ENCODE measurements around the gene UBE2J2. TPM values are rescaled to one million over a fixed set of nuclear protein-coding genes. Genes with fewer than 3 reads are reported as not detected.

Gene UBE2J2
- total RNA-seq, 1 donor from 2014 or later: 71.9 TPM

DNA sequence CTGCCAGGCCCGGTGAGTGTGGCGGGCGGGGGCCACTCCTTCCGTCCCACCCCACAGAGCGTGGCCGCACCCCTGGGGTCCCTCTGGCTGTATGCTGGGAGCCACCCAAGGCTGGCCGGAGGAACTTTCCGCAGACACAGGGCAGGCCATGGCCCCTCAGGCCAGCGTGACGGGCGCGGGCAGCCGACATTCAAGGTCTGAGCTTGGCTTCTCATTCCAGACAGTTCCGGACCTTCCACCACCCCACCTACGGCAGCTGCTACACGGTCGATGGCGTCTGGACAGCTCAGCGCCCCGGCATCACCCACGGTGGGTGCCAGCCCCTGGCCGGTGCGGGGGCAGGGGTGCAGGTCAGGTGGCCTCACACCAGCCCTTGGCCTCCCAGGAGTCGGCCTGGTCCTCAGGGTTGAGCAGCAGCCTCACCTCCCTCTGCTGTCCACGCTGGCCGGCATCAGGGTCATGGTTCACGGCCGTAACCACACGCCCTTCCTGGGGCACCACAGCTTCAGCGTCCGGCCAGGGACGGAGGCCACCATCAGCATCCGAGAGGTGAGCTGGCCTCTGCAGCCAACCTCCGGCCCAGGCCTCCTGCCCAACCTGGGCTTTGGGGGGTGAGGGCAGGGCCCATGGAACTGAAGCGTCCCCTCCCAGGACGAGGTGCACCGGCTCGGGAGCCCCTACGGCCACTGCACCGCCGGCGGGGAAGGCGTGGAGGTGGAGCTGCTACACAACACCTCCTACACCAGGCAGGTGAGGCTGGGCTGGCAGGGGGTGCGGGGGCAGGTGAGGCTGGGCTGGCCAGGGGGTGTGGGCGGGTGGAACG is 13.8 kb upstream of the UBE2J2 start:
- peaks cover 8% of the 10 kb centered on the region for H3K27me3 Mint-ChIP-seq (ENCODE audit: unreplicated experiment)
- H3K4me1 Mint-ChIP-seq (ENCODE audit: unreplicated experiment): no peaks in the 10 kb centered on the region
- H3K4me3 Mint-ChIP-seq (ENCODE audit: unreplicated experiment): no peak overlapping the region
- no peak overlapping the region for H3K27ac Mint-ChIP-seq (ENCODE audit: unreplicated experiment)
- H3K9me3 Mint-ChIP-seq (ENCODE audit: unreplicated experiment): no peaks in the 10 kb centered on the region
- no peak for DNase-seq (ENCODE audit: low spot score)
- no peaks in the 10 kb centered on the region for H3K36me3 Mint-ChIP-seq (ENCODE audit: low read depth, unreplicated experiment)
- TF ChIP-seq, protein P1, sequence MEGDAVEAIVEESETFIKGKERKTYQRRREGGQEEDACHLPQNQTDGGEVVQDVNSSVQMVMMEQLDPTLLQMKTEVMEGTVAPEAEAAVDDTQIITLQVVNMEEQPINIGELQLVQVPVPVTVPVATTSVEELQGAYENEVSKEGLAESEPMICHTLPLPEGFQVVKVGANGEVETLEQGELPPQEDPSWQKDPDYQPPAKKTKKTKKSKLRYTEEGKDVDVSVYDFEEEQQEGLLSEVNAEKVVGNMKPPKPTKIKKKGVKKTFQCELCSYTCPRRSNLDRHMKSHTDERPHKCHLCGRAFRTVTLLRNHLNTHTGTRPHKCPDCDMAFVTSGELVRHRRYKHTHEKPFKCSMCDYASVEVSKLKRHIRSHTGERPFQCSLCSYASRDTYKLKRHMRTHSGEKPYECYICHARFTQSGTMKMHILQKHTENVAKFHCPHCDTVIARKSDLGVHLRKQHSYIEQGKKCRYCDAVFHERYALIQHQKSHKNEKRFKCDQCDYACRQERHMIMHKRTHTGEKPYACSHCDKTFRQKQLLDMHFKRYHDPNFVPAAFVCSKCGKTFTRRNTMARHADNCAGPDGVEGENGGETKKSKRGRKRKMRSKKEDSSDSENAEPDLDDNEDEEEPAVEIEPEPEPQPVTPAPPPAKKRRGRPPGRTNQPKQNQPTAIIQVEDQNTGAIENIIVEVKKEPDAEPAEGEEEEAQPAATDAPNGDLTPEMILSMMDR (IDR thresholded peaks at IDR 0.05; ENCODE audit: unreplicated experiment): no peak

DNA sequence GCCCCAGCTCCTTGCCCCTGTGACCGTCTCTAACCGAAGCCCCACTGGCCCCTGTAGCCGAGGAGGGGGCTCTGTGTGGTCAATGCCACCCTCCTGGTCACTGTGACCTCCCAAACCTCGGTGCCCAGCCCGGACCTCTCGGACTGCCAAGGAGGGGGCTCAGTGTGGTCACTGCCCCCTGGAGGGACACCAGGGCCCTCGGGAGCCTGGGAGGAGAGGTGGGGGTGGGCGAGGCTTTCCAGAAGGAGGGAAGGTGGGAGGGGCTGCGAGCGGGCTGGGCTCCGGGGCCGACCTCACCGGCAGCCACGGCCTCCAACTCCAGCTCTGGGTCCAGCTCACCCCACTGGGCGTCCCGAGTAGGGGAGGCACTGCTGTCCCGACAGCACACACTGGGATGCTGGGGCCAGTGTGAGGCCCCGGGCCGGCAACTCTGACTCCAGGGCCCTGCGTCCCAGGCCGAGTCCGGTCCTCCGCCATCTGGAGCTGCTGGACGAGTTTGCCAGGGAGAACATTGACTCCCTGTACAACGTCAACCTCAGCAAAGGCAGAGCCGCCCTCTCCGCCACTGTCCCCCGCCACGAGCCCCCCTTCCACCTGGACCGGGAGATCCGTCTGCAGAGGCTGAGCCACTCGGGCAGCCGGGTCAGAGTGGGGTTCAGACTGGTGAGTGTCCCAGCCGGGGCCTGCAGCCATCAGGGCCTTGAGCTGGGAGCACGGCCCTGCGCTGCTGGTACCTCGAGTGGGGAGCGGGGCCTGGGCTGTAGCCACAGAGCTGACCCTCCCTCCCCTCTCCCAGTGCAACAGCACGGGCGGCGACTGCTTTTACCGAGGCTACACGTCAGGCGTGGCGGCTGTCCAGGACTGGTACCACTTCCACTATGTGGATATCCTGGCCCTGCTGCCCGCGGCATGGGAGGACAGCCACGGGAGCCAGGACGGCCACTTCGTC is 12.9 kb upstream of the UBE2J2 start:
- Mint-ChIP-seq H3K27ac (ENCODE audit: unreplicated experiment) (no peak overlapping the region), H3K9me3 (ENCODE audit: unreplicated experiment) (no peaks in the 10 kb centered on the region), H3K36me3 (ENCODE audit: low read depth, unreplicated experiment) (no peaks in the 10 kb centered on the region), H3K4me1 (ENCODE audit: unreplicated experiment) (no peaks in the 10 kb centered on the region), H3K4me3 (ENCODE audit: unreplicated experiment) (no peak overlapping the region), H3K27me3 (ENCODE audit: unreplicated experiment) (peaks cover 10% of the 10 kb centered on the region)
- no peak for DNase-seq (ENCODE audit: low spot score)
- TF ChIP-seq, protein P1 (IDR thresholded peaks at IDR 0.05; ENCODE audit: unreplicated experiment): no peak

DNA sequence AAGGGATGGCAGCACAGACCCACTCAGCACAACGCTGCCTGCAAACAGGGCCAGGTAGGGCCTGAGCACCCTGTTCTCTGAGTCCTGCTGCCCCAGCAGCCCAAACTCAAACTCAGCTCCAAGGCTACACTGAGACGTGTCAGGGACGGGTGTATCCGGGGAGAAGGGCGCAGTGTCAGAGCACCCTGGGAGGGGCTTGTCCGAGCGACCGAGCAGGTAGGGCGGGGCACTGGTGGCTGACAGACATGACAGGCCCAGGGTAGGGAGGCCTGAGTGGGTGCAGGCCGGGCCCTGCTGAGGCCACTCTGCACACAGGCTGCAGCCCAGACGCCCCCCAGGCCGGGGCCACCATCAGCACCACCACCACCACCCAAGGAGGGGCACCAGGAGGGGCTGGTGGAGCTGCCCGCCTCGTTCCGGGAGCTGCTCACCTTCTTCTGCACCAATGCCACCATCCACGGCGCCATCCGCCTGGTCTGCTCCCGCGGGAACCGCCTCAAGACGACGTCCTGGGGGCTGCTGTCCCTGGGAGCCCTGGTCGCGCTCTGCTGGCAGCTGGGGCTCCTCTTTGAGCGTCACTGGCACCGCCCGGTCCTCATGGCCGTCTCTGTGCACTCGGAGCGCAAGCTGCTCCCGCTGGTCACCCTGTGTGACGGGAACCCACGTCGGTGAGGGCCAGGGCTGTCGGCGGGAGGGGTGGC is 12.1 kb upstream of the UBE2J2 start:
- no peak overlapping the region for H3K27ac Mint-ChIP-seq (ENCODE audit: unreplicated experiment)
- peaks cover 10% of the 10 kb centered on the region for H3K27me3 Mint-ChIP-seq (ENCODE audit: unreplicated experiment)
- no peaks in the 10 kb centered on the region for H3K4me1 Mint-ChIP-seq (ENCODE audit: unreplicated experiment)
- DNase-seq (ENCODE audit: low spot score): no peak
- TF ChIP-seq, protein P1 (IDR thresholded peaks at IDR 0.05; ENCODE audit: unreplicated experiment): no peak
- no peaks in the 10 kb centered on the region for H3K9me3 Mint-ChIP-seq (ENCODE audit: unreplicated experiment)
- no peak overlapping the region for H3K4me3 Mint-ChIP-seq (ENCODE audit: unreplicated experiment)
- H3K36me3 Mint-ChIP-seq (ENCODE audit: low read depth, unreplicated experiment): no peaks in the 10 kb centered on the region

DNA sequence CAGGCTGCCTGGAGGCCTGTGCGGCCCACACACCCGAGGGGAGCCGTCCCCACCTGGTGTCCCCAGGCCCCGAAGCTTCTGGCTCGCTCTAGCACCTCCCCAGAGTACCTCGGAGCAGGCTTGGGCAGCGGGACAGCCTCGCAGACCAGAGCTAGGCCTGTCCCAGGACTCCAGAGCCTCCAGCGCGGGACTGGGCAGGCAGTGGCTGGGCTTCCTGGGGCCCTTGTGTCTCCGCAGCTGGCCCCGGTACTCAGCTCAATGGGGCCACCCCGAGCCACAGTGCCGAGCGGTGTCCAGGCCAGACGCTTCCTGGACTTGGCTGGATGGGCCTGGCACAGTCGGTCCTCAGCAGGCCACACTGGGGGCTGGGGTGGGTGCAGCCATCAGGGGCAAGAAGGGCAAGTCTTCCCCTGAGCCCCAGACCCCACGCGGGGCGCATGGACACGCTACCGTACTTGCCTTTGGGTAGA is 11.5 kb upstream of the UBE2J2 start:
- Mint-ChIP-seq H3K27ac (ENCODE audit: unreplicated experiment) (no peak overlapping the region), H3K4me1 (ENCODE audit: unreplicated experiment) (no peaks in the 10 kb centered on the region), H3K36me3 (ENCODE audit: low read depth, unreplicated experiment) (no peaks in the 10 kb centered on the region), H3K4me3 (ENCODE audit: unreplicated experiment) (no peak overlapping the region), H3K27me3 (ENCODE audit: unreplicated experiment) (peaks cover 9% of the 10 kb centered on the region), H3K9me3 (ENCODE audit: unreplicated experiment) (no peaks in the 10 kb centered on the region)
- DNase-seq (ENCODE audit: low spot score): no peak
- TF ChIP-seq, protein P1 (IDR thresholded peaks at IDR 0.05; ENCODE audit: unreplicated experiment): no peak

Measured in endothelial cell (in vitro differentiated cells).